Right lung (tissue), 5 donors: ENCODE data around the gene SPSB4. TPM values are rescaled to one million over a fixed set of nuclear protein-coding genes. Genes with fewer than 3 reads are reported as not detected.
"Not testable (repeated sequence)": the region's sequence is repeated elsewhere in the genome, so short reads cannot be mapped to it uniquely, and the experiment has no call there.

Source experiments
- DNase-seq, 2 donors: peaks; one replicate each; pipeline ENCODE4 v3.0.0-alpha.2; 2013
- polyA plus RNA-seq, 5 donors: library from polyadenylated mRNA; unstranded; fragments of 120-200 nt; gene quantifications; one replicate each; pipeline versions ENCODE4 v1.2.1 to v1.2.3, GENCODE V29; 2013; ENCODE audit warnings: inconsistent platforms in 1 of 5, low replicate concordance in 1 of 5; ENCODE audit not compliant: insufficient read length in 5 of 5, insufficient read depth in 1 of 5

SPSB4 gene
- polyA plus RNA-seq, 5 donors = 5.5 to 9.2 (median 6.8) TPM

GRCh38 chr3:141114816-141115460 is 63.8 kb downstream of the SPSB4 start:
- peak in 1 of 2 donors; percentile 13 for DNase-seq

- peak; percentile 78 to 86 for DNase-seq
These were observed 64.8 kb downstream of the SPSB4 start for GRCh38 chr3:141115789-141116541.

GRCh38 chr3:141116721-141117120 is 65.6 kb downstream of the SPSB4 start:
- DNase-seq = no peak

GRCh38 chr3:141117982-141118381 is 66.8 kb downstream of the SPSB4 start:
- not testable (repeated sequence) for DNase-seq

GRCh38 chr3:141122455-141123030 is 71.4 kb downstream of the SPSB4 start:
- DNase-seq = no peak

GRCh38 chr3:141123677-141124410 is 72.7 kb downstream of the SPSB4 start:
- no peak for DNase-seq

- DNase-seq = no peak
These were observed 73.6 kb downstream of the SPSB4 start for GRCh38 chr3:141124715-141125114.

- no peak for DNase-seq
These were observed 74.2 kb downstream of the SPSB4 start for GRCh38 chr3:141125351-141125750.

GRCh38 chr3:141126661-141127343 is 75.7 kb downstream of the SPSB4 start:
- no peak for DNase-seq

GRCh38 chr3:141127344-141128125 is 76.4 kb downstream of the SPSB4 start:
- DNase-seq = no peak

- DNase-seq = no peak
These were observed 77.1 kb downstream of the SPSB4 start for GRCh38 chr3:141128126-141128777.

- no peak for DNase-seq
These were observed 77.9 kb downstream of the SPSB4 start for GRCh38 chr3:141129049-141129448.

GRCh38 chr3:141129541-141130011 is 78.4 kb downstream of the SPSB4 start:
- no peak for DNase-seq

GRCh38 chr3:141143517-141143916 is 92.4 kb downstream of the SPSB4 start:
- no peak for DNase-seq

GRCh38 chr3:141146979-141147470 is 95.9 kb downstream of the SPSB4 start:
- no peak for DNase-seq

GRCh38 chr3:141147657-141148056 is 96.5 kb downstream of the SPSB4 start:
- DNase-seq = no peak

- DNase-seq = no peak
These were observed 97.0 kb downstream of the SPSB4 start for GRCh38 chr3:141148169-141148568.

- DNase-seq = no peak
These were observed 97.6 kb downstream of the SPSB4 start for GRCh38 chr3:141148770-141149169.

- no peak for DNase-seq
These were observed 99.1 kb downstream of the SPSB4 start for GRCh38 chr3:141150081-141150830.
